Measurements from ENCODE around the gene GAS2. TPM values are rescaled to one million over a fixed set of nuclear protein-coding genes. Genes with fewer than 3 reads are reported as not detected.

Gene GAS2
- total and polyA plus RNA-seq, 9 of the 15 experiments (the other 6 are each of a cell fraction or from before 2014, with no cell fraction given), result 0.77 to 1.9 (median 1.1) TPM

DNA sequence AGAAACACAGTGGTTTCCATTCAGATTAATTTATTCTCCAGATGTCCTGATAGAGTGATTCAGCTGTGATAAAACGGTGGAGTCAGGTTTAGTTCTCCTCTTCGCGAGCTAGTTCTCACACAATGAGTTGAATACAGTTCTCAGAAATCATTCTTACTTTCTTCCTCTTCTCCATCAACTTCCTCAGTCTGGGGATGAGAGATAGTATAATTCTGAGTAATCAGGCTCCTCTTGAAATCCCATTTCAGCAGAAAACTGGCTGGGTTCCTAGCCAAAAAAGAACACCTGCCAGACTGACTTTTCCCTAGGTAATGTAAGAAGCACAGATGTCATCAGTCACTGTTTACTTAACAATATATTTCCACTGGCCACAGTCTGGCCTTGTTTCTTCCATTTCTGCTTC, 86.5 kb downstream of the GAS2 start (continued):
- TF ChIP-seq ATF7 (IDR thresholded peaks at IDR 0.05), result 0 out of 2 replicates have a peak, but pooled peaks have one; percentile 39
- 0 out of 2 replicates have a peak, but pooled peaks have one; percentile 29 for TF ChIP-seq GATAD2A (IDR thresholded peaks at IDR 0.05)
- no peak for TF ChIP-seq KDM2B (CRISPR knock-in tag; IDR thresholded peaks at IDR 0.05)
- TF ChIP-seq, protein P1, sequence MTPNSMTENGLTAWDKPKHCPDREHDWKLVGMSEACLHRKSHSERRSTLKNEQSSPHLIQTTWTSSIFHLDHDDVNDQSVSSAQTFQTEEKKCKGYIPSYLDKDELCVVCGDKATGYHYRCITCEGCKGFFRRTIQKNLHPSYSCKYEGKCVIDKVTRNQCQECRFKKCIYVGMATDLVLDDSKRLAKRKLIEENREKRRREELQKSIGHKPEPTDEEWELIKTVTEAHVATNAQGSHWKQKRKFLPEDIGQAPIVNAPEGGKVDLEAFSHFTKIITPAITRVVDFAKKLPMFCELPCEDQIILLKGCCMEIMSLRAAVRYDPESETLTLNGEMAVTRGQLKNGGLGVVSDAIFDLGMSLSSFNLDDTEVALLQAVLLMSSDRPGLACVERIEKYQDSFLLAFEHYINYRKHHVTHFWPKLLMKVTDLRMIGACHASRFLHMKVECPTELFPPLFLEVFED (CRISPR knock-in tag; conservative IDR thresholded peaks at IDR 0.05), result no peak
- peak; percentile 72; the same call in 1 of the 2 replicates for TF ChIP-seq PML (IDR thresholded peaks at IDR 0.05; ENCODE audit: low read length)

DNA sequence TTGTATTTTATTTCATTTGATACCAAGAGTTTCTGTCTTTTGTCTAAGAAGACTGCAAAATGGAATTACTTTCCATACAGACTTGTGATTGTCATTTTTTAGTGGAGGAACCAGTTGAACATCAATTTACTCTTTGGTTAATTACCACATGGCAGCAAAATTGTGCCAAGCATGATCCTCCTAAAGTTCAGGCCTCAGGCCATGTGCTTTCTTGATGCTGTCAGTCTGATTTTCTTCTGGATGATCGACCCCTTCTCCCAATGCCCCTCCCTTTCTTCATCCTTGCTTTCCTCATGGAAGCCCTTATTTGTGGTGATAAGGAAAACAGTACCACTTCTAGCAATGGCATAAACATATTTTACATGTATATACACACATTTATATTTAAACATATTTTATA, 87.0 kb downstream of the GAS2 start:
- CTCF ChIA-PET (ENCODE audit: low intra/inter-chr PET ratio), result no interaction called here
- Histone ChIP-seq H3K9ac (ENCODE audit: insufficient read depth in 1 of 2, low read depth in 2 of 2, low read length in 2 of 2) (no peak overlapping the region), H3K9me3 (replicated peaks; ENCODE audit: control insufficient read depth, insufficient read depth, low read depth, low read length) (no peaks in the 10 kb centered on the region), H3K36me3 (ENCODE audit: control insufficient read depth, insufficient read depth, low read length) (no peaks in the 10 kb centered on the region), H3K4me1 (replicated peaks in 1 of 2; ENCODE audit: control insufficient read depth in 2 of 2, insufficient read depth in 2 of 2, low read length in 2 of 2) (no peaks in the 10 kb centered on the region; a peak in 2 of 5 replicates), H3K27me3 (ENCODE audit: control insufficient read depth in 2 of 2, insufficient read depth in 2 of 2, low read length in 2 of 2) (no peaks in the 10 kb centered on the region), H3K27ac (ENCODE audit: extremely low read depth, low read depth, low read length) (peak overlapping the region; percentile 57; the same call in 1 of the 3 replicates), H4K20me1 (replicated peaks; ENCODE audit: control insufficient read depth, insufficient read depth, low read length) (no peaks in the 10 kb centered on the region), H3K79me2 (ENCODE audit: control insufficient read depth, insufficient read depth, low read length) (no peaks in the 10 kb centered on the region), H3K9me1 (ENCODE audit: control insufficient read depth, insufficient read depth, low read length) (no peaks in the 10 kb centered on the region), H2AFZ (ENCODE audit: low read depth, low read length) (no peak overlapping the region), H3K4me3 (no peak overlapping the region), H3K4me2 (ENCODE audit: insufficient read depth, low read length) (no peak overlapping the region)
- WGBS (ENCODE audit: insufficient coverage, low coverage, missing lambda C conversion rate), result 0% methylated on average over 1 of the region's 1 CpG
- DNase-seq (ENCODE audit: extremely low read depth in 1 of 4, low spot score in 3 of 4) (no peak), ATAC-seq (0 out of 3 replicates have a peak, but pooled peaks have one; percentile 19), FAIRE-seq (no peak)
- intact Hi-C loops (cut with micrococcal nuclease), result no loop called here
- BruUV-seq (replicated peaks), result no TSS peak
- in situ Hi-C loops (cut with MboI), result no loop called here
- POLR2A ChIA-PET, result no interaction called here
- TF ChIP-seq, protein P2, sequence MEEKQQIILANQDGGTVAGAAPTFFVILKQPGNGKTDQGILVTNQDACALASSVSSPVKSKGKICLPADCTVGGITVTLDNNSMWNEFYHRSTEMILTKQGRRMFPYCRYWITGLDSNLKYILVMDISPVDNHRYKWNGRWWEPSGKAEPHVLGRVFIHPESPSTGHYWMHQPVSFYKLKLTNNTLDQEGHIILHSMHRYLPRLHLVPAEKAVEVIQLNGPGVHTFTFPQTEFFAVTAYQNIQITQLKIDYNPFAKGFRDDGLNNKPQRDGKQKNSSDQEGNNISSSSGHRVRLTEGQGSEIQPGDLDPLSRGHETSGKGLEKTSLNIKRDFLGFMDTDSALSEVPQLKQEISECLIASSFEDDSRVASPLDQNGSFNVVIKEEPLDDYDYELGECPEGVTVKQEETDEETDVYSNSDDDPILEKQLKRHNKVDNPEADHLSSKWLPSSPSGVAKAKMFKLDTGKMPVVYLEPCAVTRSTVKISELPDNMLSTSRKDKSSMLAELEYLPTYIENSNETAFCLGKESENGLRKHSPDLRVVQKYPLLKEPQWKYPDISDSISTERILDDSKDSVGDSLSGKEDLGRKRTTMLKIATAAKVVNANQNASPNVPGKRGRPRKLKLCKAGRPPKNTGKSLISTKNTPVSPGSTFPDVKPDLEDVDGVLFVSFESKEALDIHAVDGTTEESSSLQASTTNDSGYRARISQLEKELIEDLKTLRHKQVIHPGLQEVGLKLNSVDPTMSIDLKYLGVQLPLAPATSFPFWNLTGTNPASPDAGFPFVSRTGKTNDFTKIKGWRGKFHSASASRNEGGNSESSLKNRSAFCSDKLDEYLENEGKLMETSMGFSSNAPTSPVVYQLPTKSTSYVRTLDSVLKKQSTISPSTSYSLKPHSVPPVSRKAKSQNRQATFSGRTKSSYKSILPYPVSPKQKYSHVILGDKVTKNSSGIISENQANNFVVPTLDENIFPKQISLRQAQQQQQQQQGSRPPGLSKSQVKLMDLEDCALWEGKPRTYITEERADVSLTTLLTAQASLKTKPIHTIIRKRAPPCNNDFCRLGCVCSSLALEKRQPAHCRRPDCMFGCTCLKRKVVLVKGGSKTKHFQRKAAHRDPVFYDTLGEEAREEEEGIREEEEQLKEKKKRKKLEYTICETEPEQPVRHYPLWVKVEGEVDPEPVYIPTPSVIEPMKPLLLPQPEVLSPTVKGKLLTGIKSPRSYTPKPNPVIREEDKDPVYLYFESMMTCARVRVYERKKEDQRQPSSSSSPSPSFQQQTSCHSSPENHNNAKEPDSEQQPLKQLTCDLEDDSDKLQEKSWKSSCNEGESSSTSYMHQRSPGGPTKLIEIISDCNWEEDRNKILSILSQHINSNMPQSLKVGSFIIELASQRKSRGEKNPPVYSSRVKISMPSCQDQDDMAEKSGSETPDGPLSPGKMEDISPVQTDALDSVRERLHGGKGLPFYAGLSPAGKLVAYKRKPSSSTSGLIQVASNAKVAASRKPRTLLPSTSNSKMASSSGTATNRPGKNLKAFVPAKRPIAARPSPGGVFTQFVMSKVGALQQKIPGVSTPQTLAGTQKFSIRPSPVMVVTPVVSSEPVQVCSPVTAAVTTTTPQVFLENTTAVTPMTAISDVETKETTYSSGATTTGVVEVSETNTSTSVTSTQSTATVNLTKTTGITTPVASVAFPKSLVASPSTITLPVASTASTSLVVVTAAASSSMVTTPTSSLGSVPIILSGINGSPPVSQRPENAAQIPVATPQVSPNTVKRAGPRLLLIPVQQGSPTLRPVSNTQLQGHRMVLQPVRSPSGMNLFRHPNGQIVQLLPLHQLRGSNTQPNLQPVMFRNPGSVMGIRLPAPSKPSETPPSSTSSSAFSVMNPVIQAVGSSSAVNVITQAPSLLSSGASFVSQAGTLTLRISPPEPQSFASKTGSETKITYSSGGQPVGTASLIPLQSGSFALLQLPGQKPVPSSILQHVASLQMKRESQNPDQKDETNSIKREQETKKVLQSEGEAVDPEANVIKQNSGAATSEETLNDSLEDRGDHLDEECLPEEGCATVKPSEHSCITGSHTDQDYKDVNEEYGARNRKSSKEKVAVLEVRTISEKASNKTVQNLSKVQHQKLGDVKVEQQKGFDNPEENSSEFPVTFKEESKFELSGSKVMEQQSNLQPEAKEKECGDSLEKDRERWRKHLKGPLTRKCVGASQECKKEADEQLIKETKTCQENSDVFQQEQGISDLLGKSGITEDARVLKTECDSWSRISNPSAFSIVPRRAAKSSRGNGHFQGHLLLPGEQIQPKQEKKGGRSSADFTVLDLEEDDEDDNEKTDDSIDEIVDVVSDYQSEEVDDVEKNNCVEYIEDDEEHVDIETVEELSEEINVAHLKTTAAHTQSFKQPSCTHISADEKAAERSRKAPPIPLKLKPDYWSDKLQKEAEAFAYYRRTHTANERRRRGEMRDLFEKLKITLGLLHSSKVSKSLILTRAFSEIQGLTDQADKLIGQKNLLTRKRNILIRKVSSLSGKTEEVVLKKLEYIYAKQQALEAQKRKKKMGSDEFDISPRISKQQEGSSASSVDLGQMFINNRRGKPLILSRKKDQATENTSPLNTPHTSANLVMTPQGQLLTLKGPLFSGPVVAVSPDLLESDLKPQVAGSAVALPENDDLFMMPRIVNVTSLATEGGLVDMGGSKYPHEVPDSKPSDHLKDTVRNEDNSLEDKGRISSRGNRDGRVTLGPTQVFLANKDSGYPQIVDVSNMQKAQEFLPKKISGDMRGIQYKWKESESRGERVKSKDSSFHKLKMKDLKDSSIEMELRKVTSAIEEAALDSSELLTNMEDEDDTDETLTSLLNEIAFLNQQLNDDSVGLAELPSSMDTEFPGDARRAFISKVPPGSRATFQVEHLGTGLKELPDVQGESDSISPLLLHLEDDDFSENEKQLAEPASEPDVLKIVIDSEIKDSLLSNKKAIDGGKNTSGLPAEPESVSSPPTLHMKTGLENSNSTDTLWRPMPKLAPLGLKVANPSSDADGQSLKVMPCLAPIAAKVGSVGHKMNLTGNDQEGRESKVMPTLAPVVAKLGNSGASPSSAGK (IDR thresholded peaks at IDR 0.05), result peak; percentile 64; the same call in 1 of the 2 replicates
- TF ChIP-seq RUNX1 (IDR thresholded peaks at IDR 0.05; ENCODE audit: low read depth) (no peak), L3MBTL2 (IDR thresholded peaks at IDR 0.05) (peak; percentile 31; the same call in 1 of the 2 replicates), RBBP5 (IDR thresholded peaks at IDR 0.05; ENCODE audit: borderline replicate concordance, insufficient read depth, low read length, poor library complexity, severe bottlenecking) (peak; percentile 3)

Measured in K562 (cell line).